ENCODE results near the gene CRHR2. TPM values are rescaled to one million over a fixed set of nuclear protein-coding genes. Genes with fewer than 3 reads are reported as not detected.

The CRHR2 gene
- total and polyA plus RNA-seq, 2 of the 4 experiments (the other 2 are of a cell fraction): not detected

DNA sequence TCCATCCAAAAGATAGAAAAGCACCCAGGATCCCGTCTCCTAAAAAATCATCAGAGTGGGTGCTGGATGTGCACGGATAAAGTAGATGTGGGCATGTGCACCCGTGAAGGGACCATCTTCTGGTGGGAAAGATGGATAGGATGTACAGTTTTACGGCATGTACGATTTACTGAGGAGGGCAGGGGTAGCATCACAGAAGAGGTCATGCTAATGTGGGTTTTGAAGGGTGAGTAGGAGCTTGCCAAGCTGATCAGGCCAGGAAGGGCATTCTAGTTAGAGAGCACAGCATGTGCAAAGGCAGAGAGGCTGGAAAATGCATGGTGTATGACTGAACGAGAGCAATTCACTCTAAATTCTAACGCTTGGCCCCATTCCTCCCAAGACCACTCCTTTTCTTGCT lies 7.8 kb upstream of the CRHR2 start:
- Histone ChIP-seq H2BK20ac (ENCODE audit: low read depth, low read length) (no peak overlapping the region), H3K9me3 (ENCODE audit: control insufficient read depth, insufficient read depth, low read length) (no peaks in the 10 kb centered on the region), H4K5ac (ENCODE audit: low read depth, low read length) (no peak overlapping the region), H3K9me1 (ENCODE audit: insufficient read depth, low read length) (no peaks in the 10 kb centered on the region), H3K18ac (ENCODE audit: low read depth, low read length) (no peak overlapping the region), H3K4me1 (ENCODE audit: control insufficient read depth, insufficient read depth, low read length) (no peaks in the 10 kb centered on the region), H4K91ac (ENCODE audit: insufficient read depth, low read depth, low read length) (no peak overlapping the region), H2AK5ac (ENCODE audit: low read depth, low read length) (no peak overlapping the region), H3K36me3 (ENCODE audit: control insufficient read depth, insufficient read depth, low read length) (no peaks in the 10 kb centered on the region), H3K4me2 (ENCODE audit: low read depth, low read length) (no peak overlapping the region), H2BK5ac (ENCODE audit: low read depth, low read length, poor library complexity, severe bottlenecking) (no peak overlapping the region), H3K4me3 (ENCODE audit: insufficient read depth, low read depth, low read length) (no peak overlapping the region), H2BK15ac (ENCODE audit: low read depth, low read length) (no peak overlapping the region), H4K8ac (ENCODE audit: low read depth in 2 of 2, low read length in 2 of 2) (no peak overlapping the region), H3K14ac (replicated peaks; ENCODE audit: low read depth, low read length) (no peak overlapping the region), H2BK120ac (ENCODE audit: low read depth, low read length) (no peak overlapping the region), H3K56ac (ENCODE audit: extremely low read depth, insufficient read depth, low read length) (no peak overlapping the region), H3K4ac (ENCODE audit: low read depth, low read length) (no peak overlapping the region), H4K20me1 (ENCODE audit: insufficient read depth, low read length) (no peaks in the 10 kb centered on the region), H3K23ac (ENCODE audit: low read depth, low read length) (no peak overlapping the region), H3K9ac (ENCODE audit: low read depth, low read length) (no peak overlapping the region), H3K27me3 (ENCODE audit: control insufficient read depth, insufficient read depth, low read length) (peaks cover 60% of the 10 kb centered on the region), H2AK9ac (replicated peaks; ENCODE audit: low read depth, low read length, poor library complexity) (no peak overlapping the region), H3K27ac (ENCODE audit: insufficient read depth, low read length) (no peak overlapping the region), H3K79me1 (ENCODE audit: low read depth in 1 of 2, low read length in 2 of 2) (no peaks in the 10 kb centered on the region), H2AFZ (replicated peaks; ENCODE audit: low read length, poor library complexity) (no peak overlapping the region)
- TF ChIP-seq SMC3 (IDR thresholded peaks at IDR 0.05; ENCODE audit: low read depth, low read length) (no peak), CEBPB (IDR thresholded peaks at IDR 0.05; ENCODE audit: low read depth, low read length) (no peak), RCOR1 (IDR thresholded peaks at IDR 0.05; ENCODE audit: insufficient replicate concordance, low read length) (no peak)
- TF ChIP-seq, protein P1, sequence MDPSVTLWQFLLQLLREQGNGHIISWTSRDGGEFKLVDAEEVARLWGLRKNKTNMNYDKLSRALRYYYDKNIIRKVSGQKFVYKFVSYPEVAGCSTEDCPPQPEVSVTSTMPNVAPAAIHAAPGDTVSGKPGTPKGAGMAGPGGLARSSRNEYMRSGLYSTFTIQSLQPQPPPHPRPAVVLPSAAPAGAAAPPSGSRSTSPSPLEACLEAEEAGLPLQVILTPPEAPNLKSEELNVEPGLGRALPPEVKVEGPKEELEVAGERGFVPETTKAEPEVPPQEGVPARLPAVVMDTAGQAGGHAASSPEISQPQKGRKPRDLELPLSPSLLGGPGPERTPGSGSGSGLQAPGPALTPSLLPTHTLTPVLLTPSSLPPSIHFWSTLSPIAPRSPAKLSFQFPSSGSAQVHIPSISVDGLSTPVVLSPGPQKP (IDR thresholded peaks at IDR 0.05; ENCODE audit: borderline replicate concordance, low read depth, low read length): no peak
- BruUV-seq (replicated peaks): no TSS peak
- DNase-seq (no peak), ATAC-seq (ENCODE audit: low read depth) (no peak)
- ChIA-PET POLR2A (ENCODE audit: unreplicated experiment) (no interaction called here), CTCF (no interaction called here)
- dilution Hi-C loops (cut with HindIII; ENCODE audit: low sequenced_read_pairs, unreplicated experiment): no loop called here
- intact Hi-C loops (cut with micrococcal nuclease): no loop called here
- WGBS, 2 experiments (ENCODE audit: extremely low coverage in 2 of 2, insufficient read length in 1 of 2): 61% methylated on average over 3 of the region's 7 CpGs; no CpG with 5 or more reads in 1 of the 2 experiments
- in situ Hi-C loops (cut with MboI; ENCODE audit: low sequenced_read_pairs): no loop called here
